ENCODE data around the gene MAPKAPK5.
A peak's percentile ranks its signal among the peaks of the same experiment; 100 is the strongest.
"Not testable (repeated sequence)": the region's sequence is repeated elsewhere in the genome, so short reads cannot be mapped to it uniquely, and the experiment has no call there.

MAPKAPK5 gene, protein sequence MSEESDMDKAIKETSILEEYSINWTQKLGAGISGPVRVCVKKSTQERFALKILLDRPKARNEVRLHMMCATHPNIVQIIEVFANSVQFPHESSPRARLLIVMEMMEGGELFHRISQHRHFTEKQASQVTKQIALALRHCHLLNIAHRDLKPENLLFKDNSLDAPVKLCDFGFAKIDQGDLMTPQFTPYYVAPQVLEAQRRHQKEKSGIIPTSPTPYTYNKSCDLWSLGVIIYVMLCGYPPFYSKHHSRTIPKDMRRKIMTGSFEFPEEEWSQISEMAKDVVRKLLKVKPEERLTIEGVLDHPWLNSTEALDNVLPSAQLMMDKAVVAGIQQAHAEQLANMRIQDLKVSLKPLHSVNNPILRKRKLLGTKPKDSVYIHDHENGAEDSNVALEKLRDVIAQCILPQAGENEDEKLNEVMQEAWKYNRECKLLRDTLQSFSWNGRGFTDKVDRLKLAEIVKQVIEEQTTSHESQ

DNA sequence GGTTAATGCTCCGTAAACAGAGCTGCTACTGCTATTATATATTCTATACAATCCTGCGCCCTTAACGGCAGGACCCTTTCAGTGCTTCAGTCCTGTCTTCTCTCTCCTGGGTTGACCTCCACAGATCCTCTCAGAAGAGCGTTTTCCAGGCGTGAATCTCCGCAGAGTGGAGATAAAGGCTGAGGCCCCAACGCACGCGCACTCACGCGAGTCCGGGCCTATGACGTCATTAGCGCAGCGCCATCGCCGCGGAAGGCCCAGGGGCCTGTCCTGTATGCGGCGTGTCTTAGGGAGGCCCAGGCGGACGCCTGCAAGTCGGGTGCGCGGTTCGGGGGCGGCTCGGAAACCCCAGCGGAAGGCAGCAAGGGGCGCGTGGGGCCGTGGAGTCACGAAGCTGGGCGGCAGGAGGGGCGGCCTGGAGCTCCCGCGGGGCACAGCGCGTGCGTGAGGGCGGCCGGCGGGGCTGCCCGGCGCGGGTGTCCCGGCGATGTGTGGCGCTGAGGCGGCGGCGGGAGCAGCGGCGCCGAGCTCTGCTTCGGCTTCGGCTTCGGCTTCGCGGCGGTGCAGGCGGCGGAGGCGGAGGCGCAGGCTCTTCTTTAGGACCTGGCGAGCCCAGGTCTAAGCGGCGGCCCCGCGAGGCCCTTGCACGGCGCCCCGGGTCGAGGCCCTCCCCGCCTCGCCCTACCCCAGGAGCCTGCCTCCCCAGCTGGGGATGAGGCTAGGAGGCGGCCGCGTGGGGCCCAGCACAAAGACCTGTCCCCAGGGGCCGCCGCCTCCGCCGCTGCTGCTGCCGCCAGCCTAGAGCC, at the start of gene MAPKAPK5:
TSS of gene MAPKAPK5 (plus strand) at position 479 of the 806 bp plus-strand sequence. CDS start 506 bp downstream, outside the sequence.
- DNase-seq = peak; percentile 89

DNA sequence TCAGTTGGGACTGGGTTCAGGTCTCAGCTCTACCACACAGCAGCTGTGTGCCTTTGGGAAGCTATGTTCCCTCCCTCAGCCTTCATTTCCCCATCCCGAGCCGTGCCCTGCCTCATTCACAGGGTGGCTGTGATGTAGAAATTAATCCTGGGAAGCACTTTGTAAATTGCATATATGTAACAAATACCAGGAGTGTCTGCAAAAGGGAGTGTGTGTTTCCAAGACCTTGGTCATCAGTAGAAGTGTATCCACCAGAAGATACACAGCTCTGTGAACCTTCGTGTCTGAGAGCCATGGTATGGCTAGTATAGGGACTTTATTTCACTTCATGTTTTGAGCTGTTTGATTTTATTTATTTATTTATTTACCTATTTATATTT, 49.2 kb upstream of the MAPKAPK5 start:
- no peak for DNase-seq

DNA sequence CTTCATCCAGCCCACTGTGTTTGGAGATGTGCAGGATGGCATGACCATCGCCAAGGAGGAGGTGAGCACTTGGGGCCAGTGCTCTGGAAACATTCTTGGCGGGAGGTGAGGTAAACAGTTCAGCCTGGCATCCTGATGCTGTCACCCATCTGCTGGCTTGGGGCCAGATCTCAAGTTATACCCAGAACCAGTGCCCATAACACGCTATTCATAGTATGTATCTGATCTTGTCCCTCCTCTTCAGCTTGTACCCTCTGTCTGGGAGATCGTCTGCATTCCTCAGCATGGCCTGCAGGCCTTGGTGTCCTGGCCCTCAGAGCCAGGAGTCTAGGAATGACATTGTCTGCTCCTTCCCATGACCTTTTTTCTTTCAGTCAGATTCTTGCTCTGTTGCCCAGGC, 43.8 kb upstream of the MAPKAPK5 start:
- DNase-seq = no peak

DNA sequence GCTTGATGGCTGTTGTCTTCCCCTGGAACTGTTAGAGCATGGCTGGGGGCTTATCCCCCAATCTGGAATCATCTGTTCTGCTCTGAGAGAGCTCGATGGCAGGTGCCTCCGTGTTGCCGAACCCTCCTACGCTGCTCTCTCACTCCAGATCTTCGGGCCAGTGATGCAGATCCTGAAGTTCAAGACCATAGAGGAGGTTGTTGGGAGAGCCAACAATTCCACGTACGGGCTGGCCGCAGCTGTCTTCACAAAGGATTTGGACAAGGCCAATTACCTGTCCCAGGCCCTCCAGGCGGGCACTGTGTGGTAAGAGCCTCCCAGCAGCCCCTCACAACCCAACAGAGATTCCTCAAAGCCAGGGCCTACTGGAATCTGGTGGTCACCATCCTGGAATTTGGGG, 42.3 kb upstream of the MAPKAPK5 start:
- DNase-seq = no peak

DNA sequence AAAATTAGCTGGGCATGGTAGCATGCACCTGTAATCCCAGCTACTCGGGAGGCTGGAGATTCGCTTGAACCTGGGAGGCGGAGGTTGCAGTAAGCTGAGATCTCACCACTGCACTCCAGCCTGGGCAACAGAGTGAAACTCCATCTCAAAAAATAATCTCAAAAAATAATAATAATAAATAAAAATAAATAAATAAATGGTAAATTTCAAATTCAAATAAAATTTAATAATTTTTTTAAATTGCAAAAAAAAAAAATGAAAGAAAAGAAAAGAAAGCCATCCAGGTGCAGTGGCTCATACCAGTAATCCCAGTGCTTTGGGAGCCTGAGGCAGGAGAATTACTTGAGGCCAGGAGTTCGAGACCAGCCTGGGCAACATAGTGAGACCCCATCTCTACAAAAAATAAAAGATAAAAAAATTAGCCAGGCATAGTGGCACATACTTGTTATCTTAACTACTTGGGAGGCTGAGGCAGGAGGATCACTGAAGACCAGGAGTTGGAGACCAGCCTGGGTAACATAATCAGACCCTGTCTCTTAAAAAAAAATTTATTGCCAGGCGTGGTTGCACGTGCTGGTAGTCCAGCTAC, 38.9 kb upstream of the MAPKAPK5 start:
- no peak for DNase-seq

DNA sequence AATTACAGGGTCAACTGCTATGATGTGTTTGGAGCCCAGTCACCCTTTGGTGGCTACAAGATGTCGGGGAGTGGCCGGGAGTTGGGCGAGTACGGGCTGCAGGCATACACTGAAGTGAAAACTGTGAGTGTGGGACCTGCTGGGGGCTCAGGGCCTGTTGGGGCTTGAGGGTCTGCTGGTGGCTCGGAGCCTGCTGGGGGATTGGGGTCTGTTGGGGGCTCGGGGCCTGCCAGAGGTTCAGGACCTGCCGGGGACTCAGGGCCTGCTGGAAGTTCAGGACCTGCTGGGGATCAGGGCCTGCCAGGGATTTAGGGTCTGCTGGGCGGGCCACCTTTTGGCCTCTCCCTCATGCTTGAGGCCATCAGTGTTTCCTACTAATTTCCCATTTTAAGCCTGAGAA, 38.2 kb upstream of the MAPKAPK5 start:
- no peak for DNase-seq

DNA sequence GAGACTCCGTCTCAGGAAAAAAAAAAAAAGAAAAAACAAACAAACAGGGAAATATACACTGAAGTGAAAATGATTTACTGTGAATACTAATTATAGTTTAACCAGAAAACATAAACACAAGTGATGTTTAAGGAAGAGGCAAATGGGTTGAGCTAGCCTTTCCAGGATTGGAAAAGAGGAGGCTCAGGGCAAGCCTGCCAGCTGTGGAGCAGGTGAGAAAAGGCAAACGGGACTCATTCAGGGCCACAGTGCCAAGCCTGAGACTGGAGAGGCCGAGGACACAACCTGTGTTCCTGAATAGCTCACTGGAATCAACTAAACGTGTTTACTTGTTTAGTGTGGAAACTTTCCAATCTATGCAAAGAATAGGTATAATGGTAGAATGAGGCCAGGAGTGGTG, 35.7 kb upstream of the MAPKAPK5 start:
- no peak for DNase-seq

DNA sequence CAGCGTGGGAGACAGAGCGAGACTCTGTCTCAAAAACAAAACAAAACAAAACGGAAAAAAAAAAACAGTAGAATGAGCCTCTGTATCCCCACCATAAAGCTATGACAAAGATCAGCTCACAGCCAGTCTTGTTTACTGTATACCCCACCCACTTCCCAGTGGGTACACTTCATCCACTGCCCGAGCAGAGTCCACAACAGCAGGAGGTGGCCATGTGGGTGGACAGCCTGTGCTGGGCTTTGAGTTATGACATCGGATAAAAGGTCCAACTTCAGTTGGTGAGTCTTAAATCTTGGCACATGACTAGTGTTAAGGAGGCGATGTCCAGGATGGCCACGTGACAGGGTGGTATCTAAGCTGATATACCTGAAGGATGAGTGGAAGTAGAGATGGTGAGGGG, 34.8 kb upstream of the MAPKAPK5 start:
- DNase-seq = no peak

DNA sequence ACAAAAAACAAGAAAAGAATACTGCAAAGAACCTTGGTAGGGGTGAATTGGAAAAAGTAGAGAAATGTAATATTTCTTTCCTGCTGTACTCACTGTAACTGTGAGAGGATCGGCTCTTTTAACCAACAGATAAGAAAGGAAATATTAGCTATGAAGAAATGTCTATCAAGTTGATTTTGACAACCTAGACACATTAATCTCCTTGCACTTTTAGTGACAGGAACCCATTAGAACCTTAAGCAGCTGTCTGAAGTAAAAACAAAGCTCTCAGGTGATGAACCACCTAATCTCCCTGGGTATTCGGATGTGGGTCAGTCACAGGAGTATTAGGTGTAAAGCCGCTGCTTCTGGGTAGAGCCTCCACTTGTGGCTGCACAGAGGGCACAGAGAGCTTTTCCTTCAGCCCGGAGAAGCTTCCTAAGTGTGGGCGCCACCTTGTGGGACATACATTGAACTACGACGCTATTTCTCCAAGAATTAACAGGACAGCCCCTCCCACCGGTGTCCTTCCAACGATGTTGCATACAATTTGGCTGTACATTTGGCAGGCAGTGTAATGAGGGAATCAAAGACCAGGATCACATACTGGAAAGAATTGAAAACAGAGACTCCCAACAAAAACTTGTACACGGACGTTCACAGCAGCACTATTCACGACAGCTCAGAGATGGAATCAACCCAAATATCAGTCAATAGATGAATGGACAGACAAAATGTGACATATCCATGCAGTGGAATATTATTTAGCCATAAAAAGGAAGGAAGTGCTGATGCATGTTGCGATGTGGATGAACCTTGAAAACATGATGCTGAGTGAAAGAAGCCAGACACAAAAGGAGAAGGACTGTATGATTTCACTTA, 28.9 kb upstream of the MAPKAPK5 start:
- peak; percentile 61 for DNase-seq

DNA sequence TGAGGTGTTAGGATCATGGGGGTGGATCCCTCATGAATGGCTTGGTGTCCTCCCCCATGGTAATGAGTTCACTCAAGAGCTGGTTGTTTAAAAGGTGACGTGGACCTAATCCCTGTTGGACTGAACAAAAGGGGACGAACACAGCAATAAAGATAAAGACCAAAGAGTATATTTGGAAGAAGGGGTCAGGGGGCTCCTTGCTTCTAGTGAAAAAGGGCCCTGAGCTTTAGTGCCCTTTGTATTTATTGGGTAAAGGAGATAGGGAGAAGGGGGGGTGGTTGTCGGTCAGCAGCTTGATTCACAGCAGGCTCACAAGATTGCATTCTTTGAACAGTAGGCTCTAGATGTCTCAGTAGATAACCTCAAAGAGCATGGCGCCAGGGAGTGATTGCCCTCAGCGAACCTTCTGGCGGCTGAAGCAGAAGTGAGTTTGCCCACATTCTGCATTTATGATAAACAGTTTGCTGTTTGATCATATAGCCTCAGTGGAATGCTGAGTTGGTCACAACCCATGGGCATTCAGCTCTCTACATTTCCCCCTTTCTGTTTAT, 25.9 kb upstream of the MAPKAPK5 start:
- DNase-seq = no peak

DNA sequence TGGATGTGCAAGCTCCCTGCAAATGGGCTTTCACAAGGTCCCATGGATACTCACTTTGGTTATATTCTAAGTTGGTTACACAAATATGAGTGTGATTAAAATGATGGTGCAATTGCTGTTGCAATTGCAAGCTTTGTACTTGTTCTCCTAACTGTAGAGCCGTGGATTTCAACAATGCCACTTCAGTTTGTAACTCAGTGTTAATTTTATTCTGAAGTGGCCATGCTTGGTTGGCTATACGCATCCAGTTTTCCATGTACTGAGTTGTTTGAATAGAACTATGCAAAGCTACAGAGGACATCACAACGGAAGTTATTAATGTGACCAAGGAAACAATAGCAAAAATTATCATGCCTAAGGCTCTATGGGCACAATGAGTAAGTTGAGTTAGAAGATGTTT, 25.1 kb upstream of the MAPKAPK5 start:
- peak; percentile 73 for DNase-seq

DNA sequence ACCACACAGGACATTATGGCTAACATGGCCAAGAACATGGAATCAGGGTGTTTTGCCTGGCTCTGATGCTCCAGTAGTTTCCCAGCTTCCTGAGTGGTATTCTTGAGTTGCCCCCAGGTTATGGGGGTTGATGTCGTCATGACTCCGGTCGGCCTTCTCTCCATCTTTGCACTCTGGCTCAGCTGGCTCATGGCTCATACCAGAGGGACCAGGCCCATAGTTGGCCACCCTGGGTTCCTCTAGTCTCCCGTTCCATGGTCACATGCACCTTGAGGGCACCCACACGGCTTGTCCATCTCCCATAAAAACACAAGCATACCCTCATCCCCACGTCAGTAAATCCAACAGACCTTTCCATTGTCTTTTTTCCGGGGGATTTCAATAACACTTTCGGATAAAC, 23.7 kb upstream of the MAPKAPK5 start:
- no peak for DNase-seq

DNA sequence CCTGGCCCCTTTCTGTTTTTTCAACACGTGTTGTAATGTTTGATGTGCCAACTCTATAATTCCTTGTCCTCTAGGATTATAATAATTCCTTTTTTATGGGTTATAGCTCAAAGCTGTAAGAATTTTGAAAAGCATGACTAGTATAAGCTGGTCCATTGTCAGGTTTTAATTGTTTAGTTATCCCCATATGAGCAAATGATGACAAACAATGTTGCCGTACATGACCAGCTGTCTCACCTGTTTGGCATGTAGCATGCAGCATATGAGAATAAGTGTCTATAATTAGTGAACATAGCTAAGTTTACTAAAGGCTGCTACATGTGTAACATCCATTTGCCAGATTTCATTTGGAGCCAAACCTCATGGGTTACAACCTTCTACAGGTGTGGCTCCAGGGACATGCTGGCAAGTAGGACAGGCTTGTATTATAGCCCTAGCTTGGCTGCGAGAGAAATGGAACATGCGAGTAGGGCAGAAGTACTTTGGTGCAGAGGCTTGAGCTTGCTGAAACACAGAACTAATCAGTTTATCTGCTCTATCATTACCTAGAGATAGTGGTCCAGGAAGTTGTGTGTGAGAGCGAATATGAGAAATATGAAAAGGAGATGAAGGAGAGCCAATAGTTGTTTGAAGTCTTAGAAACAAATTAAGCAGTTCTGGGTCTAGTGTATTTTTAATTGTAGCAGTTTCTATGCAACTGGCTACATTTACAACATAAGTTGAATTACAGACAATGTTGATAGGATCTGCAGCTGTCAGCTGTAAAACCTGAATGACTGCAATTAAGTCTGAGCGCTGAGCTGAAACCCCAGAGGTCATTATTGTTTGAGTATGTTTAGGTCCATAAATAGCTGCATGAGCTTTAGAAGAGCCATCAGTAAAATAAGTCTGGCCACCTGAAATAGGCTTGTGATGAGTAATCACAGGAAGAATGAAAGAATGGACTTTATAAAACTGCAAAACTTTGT, 22.6 kb upstream of the MAPKAPK5 start:
- no peak for DNase-seq

DNA sequence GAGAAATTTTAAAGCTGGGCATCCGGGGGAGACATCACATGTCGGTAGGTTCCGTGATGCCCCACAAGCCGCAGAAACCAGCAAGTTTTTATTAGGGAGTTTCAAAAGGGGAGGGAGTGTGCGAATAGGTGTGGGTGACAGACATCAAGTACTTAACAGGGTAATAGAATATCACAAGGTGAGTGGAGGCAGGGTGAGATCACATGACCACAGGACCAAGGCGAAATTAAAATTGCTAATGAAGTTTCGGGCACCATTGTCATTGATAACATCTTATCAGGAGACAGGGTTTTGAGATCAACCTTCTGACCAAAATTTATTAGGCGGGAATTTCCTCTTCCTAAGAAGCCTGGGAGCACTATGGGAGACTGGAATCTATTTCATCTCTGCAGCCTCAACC, 21.2 kb upstream of the MAPKAPK5 start:
- DNase-seq = not testable (repeated sequence)

DNA sequence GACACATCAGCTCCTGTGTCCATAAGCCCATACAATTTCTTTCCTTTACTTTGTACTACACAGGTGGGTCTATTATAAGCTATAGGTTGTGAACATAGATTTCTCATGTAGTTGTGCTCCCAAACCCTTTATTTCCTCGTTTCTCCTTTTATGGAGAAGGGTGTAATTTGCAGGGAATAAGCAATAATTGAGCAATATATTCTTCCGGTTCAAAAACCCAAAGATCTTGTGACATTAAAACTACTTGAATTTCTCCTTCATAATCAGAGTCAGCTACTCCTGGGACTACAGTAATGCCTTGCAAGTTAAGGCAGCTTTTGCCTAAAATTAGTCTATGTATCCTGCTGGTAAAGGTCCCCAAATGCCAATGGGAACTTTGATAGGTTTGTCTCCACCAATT, 19.1 kb upstream of the MAPKAPK5 start:
- no peak for DNase-seq

DNA sequence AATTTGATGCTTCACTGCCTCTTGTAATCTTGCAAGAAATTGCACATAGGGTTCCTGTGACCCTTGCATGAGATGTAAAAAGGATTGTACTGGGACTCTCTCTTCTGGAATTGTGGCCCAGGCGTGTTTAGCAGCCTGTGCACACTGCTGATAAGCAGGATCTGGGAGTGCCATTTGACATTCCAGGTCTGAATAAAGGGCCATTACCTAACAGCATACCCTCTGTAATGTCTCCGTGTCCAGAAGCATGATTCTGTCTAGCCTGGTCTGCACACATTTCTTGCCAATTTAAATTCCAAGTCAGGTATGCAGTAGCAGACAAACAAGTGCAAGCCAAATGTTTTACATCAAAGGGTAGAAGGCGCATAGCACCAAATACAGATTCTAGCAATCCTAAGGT, 18.1 kb upstream of the MAPKAPK5 start:
- DNase-seq = no peak

DNA sequence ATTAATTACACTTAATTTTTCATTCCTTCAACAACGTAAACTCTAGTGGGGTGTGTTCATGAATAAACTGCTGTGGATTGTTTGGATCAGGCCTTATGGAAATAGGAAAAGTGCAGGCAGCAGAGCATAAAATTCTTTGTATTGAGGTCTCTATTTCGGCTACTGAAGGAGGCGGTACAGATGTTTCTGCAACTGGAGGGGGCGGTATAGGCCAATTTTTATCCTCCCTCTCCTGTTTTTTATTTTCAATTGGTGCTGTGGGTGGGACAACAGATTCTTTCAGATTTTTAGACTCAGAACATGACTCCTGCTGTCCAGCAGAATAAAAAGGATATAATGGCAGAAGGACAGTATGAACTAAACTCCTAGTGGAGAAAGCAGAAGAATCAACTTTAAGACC, 17.7 kb upstream of the MAPKAPK5 start:
- DNase-seq = not testable (repeated sequence)

DNA sequence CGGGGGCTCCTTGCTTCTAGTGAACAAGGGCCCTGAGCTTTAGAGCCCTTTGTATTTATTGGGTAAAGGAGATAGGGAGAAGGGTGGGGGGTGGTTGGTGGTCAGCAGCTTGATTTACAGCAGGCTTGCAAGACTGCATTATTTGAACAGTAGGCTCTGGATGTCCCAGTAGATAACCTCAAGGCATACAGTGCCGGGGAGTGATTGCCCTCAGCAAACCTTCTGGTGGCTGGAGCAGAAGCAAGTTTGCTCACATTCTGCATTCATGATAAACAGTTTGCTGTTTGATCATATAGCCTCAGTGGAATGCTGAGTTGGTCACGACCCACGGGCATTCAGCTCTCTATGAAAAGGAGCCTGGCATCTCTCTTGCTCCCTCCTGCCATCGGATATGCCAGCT, 16.5 kb upstream of the MAPKAPK5 start:
- no peak for DNase-seq

DNA sequence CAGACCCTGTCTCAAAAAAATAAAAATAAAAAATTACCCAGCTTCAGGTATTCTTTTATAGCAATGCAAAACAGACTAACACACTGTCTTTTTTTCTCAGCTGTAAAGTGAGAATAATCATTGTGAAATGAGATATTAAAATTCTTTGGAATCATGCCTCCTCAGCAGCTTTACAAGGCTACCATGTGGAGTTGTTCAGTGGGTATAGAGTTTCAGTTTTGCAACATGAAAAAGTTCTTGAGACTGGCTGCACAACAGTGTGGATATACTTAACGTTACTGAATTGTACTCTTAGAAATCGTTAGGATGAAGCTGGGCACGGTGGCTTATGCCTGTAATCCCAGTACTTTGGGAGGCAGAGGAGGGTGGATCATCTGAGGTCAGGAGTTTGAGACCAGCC, 15.7 kb upstream of the MAPKAPK5 start:
- no peak for DNase-seq

DNA sequence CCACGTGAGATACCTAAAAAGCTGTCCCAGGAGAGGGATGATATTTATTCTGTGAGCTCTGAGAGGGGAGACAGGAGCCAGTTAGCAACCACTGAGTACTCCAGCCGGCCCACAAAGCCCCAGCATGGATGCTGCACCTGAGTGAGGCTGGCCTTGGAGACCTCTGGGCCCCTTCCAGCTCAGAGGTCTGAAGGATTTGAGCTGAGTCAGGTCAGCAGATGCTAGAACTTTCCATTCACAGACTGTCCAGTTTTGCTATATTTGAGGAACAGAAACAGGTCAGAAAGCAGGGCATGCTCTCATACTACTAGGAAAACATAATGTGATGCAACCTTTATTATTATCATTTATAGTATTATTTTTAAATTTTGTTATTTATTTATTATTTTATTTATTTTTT, 15.0 kb upstream of the MAPKAPK5 start:
- no peak for DNase-seq

DNA sequence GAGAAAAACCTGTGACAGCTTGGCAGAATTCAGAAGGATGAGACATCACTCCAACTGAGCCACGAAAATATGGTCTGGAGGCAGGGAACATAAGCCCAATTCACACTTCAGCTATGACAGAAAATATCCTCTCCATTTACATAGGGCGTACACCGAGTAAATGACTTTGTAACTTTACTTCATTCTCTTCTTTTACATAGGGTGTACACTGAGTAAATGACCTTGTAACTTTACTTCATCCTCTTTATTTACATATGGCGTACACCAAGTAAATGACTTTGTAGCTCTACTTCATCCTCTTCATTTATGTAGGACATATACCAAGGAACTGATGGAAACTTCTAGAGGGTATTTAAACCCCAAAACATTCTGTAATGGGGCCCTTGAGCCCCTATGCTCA, 14.1 kb upstream of the MAPKAPK5 start:
- no peak for DNase-seq
